ENCODE measurements around the gene ALDH1B1. TPM values are rescaled to one million over a fixed set of nuclear protein-coding genes. Genes with fewer than 3 reads are reported as not detected.

ALDH1B1 gene
- total RNA-seq, 2 experiments from 2014 or later = 0.19 to 0.20 TPM

DNA sequence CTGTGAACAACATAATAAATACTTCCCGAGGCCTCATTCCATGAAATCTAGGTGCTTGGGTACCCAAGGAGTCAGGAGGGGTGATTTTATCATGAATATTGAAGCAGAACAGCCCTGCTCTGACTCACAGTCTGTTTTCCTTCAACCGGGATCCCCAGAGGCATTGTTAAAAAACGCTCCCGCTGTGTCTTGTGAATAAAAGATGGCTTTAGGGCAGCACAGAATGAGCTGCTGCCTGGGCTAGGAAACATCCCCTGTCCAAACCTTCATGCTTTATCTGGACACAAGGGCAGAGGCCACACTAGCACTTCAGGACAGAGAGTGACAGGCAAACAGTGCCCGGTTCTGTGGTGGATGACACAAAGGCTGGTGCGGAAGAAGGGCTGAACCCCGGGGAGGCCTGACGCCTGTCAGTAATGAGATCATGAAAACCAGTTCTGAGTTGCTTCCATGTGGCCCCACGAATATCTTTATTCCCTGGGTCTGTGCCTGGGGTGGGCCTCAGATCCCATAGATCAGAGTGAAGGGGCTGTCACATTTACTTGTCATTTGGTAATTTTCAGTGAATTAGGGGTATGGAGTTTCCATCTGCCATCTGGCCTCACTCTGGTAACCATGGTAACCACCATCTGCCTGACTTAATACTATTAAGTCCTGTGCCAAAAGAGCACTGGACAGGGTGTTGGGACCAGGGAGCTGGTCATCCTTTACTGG is 29.2 kb downstream of the ALDH1B1 start:
- Mint-ChIP-seq H3K27ac (no peak overlapping the region), H3K9me3 (no peaks in the 10 kb centered on the region), H3K4me1 (ENCODE audit: low read depth) (no peaks in the 10 kb centered on the region), H3K4me3 (no peak overlapping the region), H3K27me3 (peaks cover 53% of the 10 kb centered on the region), H3K36me3 (ENCODE audit: low read depth) (no peaks in the 10 kb centered on the region)
- ATAC-seq (ENCODE audit: poor library complexity) = no peak
- no peaks in the 10 kb centered on the region for H3K36me3 ChIP-seq (ENCODE audit: insufficient read depth, low read length)
- no peak overlapping the region for H3K27ac ChIP-seq (ENCODE audit: low read depth in 1 of 2, low read length in 2 of 2)
- peaks cover 20 to 40% of the 10 kb centered on the region in 2 experiments for H3K27me3 ChIP-seq (ENCODE audit: control insufficient read depth in 1 of 2, insufficient read depth in 2 of 2, low read length in 2 of 2)
- ChIA-PET POLR2A (no interaction called here), CTCF (no interaction called here)
- intact Hi-C loops (cut with DNase I, micrococcal nuclease) = no loop called here
- peaks cover 3% of the 10 kb centered on the region for H3K4me1 ChIP-seq (ENCODE audit: insufficient read depth, low read length)
- no peak overlapping the region for H3K4me3 ChIP-seq (ENCODE audit: low read length)
- no peaks in the 10 kb centered on the region for H3K9me3 ChIP-seq (ENCODE audit: control insufficient read depth in 1 of 2, insufficient read depth in 1 of 2, low read length in 2 of 2)
- no peak for DNase-seq
- TF ChIP-seq, protein P1, sequence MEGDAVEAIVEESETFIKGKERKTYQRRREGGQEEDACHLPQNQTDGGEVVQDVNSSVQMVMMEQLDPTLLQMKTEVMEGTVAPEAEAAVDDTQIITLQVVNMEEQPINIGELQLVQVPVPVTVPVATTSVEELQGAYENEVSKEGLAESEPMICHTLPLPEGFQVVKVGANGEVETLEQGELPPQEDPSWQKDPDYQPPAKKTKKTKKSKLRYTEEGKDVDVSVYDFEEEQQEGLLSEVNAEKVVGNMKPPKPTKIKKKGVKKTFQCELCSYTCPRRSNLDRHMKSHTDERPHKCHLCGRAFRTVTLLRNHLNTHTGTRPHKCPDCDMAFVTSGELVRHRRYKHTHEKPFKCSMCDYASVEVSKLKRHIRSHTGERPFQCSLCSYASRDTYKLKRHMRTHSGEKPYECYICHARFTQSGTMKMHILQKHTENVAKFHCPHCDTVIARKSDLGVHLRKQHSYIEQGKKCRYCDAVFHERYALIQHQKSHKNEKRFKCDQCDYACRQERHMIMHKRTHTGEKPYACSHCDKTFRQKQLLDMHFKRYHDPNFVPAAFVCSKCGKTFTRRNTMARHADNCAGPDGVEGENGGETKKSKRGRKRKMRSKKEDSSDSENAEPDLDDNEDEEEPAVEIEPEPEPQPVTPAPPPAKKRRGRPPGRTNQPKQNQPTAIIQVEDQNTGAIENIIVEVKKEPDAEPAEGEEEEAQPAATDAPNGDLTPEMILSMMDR (IDR thresholded peaks at IDR 0.05) = no peak

DNA sequence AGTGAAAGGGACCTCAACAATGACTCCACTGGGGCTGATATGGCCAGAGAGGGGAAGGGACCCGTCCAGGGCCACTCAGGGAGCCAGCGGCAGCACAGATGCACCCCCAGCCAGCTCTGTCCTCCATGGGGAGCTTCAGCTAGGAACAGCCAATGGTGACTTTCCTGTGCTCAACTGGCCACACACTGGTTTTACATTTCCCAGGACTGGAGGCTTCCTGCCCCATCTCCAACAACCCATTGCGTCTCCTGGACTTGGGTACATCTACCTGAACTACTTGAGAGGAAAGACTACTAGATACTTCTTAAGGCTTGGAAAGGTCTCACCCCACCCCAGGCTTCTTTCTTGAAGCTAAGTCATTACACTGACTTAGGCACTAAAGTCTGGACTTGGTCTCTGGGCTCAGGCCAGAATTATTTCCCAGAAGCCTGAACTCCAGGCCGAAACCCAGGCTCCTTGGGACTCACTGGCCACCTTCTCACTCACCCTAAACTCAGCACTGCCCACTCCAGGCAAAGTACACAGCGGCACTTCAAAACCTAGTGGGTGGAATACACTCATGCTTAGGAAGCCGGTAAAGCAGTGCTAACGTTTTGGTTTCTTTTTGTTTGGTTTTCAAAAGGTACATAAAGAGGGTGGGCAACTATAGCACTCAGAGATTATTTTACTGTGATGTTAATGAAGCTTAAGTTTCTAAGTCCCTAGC is 30.2 kb downstream of the ALDH1B1 start:
- peaks cover 62% of the 10 kb centered on the region for H3K27me3 Mint-ChIP-seq
- H3K27ac ChIP-seq (ENCODE audit: low read depth in 1 of 2, low read length in 2 of 2) = no peak overlapping the region
- intact Hi-C loops (cut with DNase I, micrococcal nuclease) = no loop called here
- H3K9me3 ChIP-seq (ENCODE audit: control insufficient read depth in 1 of 2, insufficient read depth in 1 of 2, low read length in 2 of 2) = no peaks in the 10 kb centered on the region
- no peaks in the 10 kb centered on the region for H3K36me3 Mint-ChIP-seq (ENCODE audit: low read depth)
- H3K36me3 ChIP-seq (ENCODE audit: insufficient read depth, low read length) = no peaks in the 10 kb centered on the region
- H3K4me3 Mint-ChIP-seq = no peak overlapping the region
- no peak overlapping the region for H3K27ac Mint-ChIP-seq
- H3K4me1 ChIP-seq (ENCODE audit: insufficient read depth, low read length) = peaks cover 3% of the 10 kb centered on the region
- DNase-seq = no peak
- CTCF ChIA-PET = no interaction called here
- H3K4me3 ChIP-seq (ENCODE audit: low read length) = no peak overlapping the region
- ATAC-seq (ENCODE audit: poor library complexity) = no peak
- H3K27me3 ChIP-seq (ENCODE audit: control insufficient read depth in 1 of 2, insufficient read depth in 2 of 2, low read length in 2 of 2) = peaks cover 24 to 43% of the 10 kb centered on the region in 2 experiments
- TF ChIP-seq, protein P1 (IDR thresholded peaks at IDR 0.05) = no peak
- no peaks in the 10 kb centered on the region for H3K4me1 Mint-ChIP-seq (ENCODE audit: low read depth)
- H3K9me3 Mint-ChIP-seq = no peaks in the 10 kb centered on the region
- POLR2A ChIA-PET = no interaction called here

DNA sequence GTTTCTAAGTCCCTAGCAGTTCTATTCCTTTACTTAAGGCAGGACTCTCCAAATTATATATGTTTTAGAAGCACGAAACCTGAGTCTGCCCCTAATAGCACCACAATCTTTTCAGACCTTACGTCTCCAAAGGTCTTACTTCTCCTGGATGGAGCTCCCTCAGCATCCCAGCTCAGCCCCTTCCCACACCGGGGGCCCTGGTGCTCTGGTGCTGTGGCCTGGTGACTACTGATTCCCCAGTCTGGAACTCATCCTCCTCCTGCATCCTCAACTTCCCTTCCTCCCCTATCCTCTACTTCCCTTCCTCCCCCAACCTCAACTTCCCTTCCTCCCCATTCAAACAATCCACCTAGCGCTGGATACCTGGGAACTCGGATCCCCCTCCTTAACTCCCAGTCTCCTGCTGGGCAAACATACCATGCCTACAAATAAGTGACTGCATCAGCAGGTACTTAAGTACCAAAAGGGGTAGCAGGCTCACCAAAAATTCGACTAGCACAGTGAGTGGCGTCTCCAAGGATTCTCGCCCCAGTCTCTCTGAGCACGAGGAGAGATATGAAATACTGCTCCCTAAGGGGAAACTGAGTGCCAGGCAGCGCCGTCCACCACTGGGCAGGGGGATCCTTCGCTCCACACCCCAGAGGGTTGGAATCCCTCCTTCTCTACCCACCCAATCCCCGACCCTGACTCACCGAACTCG is 30.9 kb downstream of the ALDH1B1 start:
- Mint-ChIP-seq H3K27ac (no peak overlapping the region), H3K4me1 (ENCODE audit: low read depth) (no peaks in the 10 kb centered on the region), H3K9me3 (no peaks in the 10 kb centered on the region), H3K4me3 (peak overlapping the region; percentile 34), H3K36me3 (ENCODE audit: low read depth) (no peaks in the 10 kb centered on the region), H3K27me3 (peaks cover 63% of the 10 kb centered on the region)
- intact Hi-C loops (cut with DNase I, micrococcal nuclease) = no loop called here
- H3K4me1 ChIP-seq (ENCODE audit: insufficient read depth, low read length) = peaks cover 3% of the 10 kb centered on the region
- no peak overlapping the region for H3K27ac ChIP-seq (ENCODE audit: low read depth in 1 of 2, low read length in 2 of 2)
- H3K27me3 ChIP-seq (ENCODE audit: control insufficient read depth in 1 of 2, insufficient read depth in 2 of 2, low read length in 2 of 2) = peaks cover 24 to 43% of the 10 kb centered on the region in 2 experiments
- no peaks in the 10 kb centered on the region for H3K9me3 ChIP-seq (ENCODE audit: control insufficient read depth in 1 of 2, insufficient read depth in 1 of 2, low read length in 2 of 2)
- CTCF ChIA-PET = no interaction called here
- TF ChIP-seq, protein P1 (IDR thresholded peaks at IDR 0.05) = no peak
- ATAC-seq (ENCODE audit: poor library complexity) = no peak
- no peak for DNase-seq
- no peak overlapping the region for H3K4me3 ChIP-seq (ENCODE audit: low read length)
- POLR2A ChIA-PET = no interaction called here
- no peaks in the 10 kb centered on the region for H3K36me3 ChIP-seq (ENCODE audit: insufficient read depth, low read length)

Measured in CD4-positive, alpha-beta T cell (primary cell).